SK-N-SH (cell line): ENCODE data around the gene CDH4. TPM values are rescaled to one million over a fixed set of nuclear protein-coding genes. Genes with fewer than 3 reads are reported as not detected.

ENCODE experiments used
- CTCF ChIA-PET: fragments of 300-600, 350-600 bp; formaldehyde crosslinking; extraction: SDS; loops from one replicate; lab custom pipeline; 2021; lab: Yijun Ruan, JAX
- POLR2A ChIA-PET: fragments of 350-600 bp; sonication (Branson Sonifier 250); formaldehyde crosslinking; extraction: SDS; loops from one replicate; lab custom pipeline; 2020; ENCODE audit warnings: antibody characterized with exemption, inconsistent platforms; lab: Yijun Ruan, JAX
- DNase-seq: peaks from one replicate; pipeline ENCODE4 v3.0.0; 2012
- H2AFZ ChIP-seq: fragments of 200-600 bp; sonication (generic); 2 replicates; pipeline ENCODE4 v1.8.1; 2016; ENCODE audit warnings: antibody characterized with exemption, mild to moderate bottlenecking, low read depth
- H3F3A ChIP-seq: fragments of 200-600 bp; sonication (generic); replicated peaks from 2 replicates; pipeline ENCODE3; 2016; ENCODE audit warnings: antibody characterized with exemption, mild to moderate bottlenecking; ENCODE audit not compliant: insufficient read depth
- H3K27ac ChIP-seq, 2 experiments: fragments of 200-500 bp in 1 of 2; fragments of 200-600 bp in 1 of 2; sonication (Bioruptor generic) in 1 of 2; sonication (generic), shearing (Covaris generic) in 1 of 2; 2 replicates each; pipeline versions ENCODE4 v1.5.1 to v1.6.1; 2014 to 2016; ENCODE audit warnings: low read depth in 2 of 2, inconsistent platforms in 1 of 2, low read length in 1 of 2, mild to moderate bottlenecking in 1 of 2, mixed read lengths in 1 of 2
- H3K27me3 ChIP-seq: fragments of 200-600 bp; sonication (generic), shearing (Covaris generic); 2 replicates; pipeline ENCODE4 v1.6.1; 2016; ENCODE audit warnings: mixed run types; ENCODE audit not compliant: insufficient read depth
- H3K36me3 ChIP-seq, 2 experiments: fragments of 200-500 bp in 1 of 2; fragments of 200-600 bp in 1 of 2; sonication (Bioruptor generic) in 1 of 2; sonication (generic) in 1 of 2; replicated peaks in 1 of 2; 2 replicates each; pipeline versions ENCODE3 to v1.5.1; 2014 to 2016; ENCODE audit warnings: low read length in 1 of 2, mild to moderate bottlenecking in 1 of 2; ENCODE audit not compliant: insufficient read depth in 2 of 2, control insufficient read depth in 1 of 2
- H3K4me1 ChIP-seq, 2 experiments: fragments of 200-500 bp in 1 of 2; fragments of 200-600 bp in 1 of 2; sonication (Bioruptor generic) in 1 of 2; sonication (generic), shearing (Covaris generic) in 1 of 2; 2 replicates each; pipeline versions ENCODE4 v1.5.1 to v1.6.1; 2014 to 2016; ENCODE audit warnings: low read depth in 1 of 2, low read length in 1 of 2, mixed run types in 1 of 2; ENCODE audit not compliant: insufficient read depth in 2 of 2, control insufficient read depth in 1 of 2
- H3K4me2 ChIP-seq: fragments of 200-600 bp; sonication (generic), shearing (Covaris generic); 2 replicates; pipeline ENCODE4 v1.6.1; 2017; ENCODE audit warnings: mixed run types
- H3K4me3 ChIP-seq, 2 experiments: fragments of 200-500 bp in 1 of 2; fragments of 200-600 bp in 1 of 2; sonication (Bioruptor generic) in 1 of 2; sonication (generic), shearing (Covaris generic) in 1 of 2; 2 replicates each; pipeline versions ENCODE4 v1.5.1 to v1.8.1; 2014 to 2016; ENCODE audit warnings: low read depth in 2 of 2, inconsistent platforms in 1 of 2, low read length in 1 of 2, mild to moderate bottlenecking in 1 of 2, mixed read lengths in 1 of 2, moderate library complexity in 1 of 2
- H3K79me2 ChIP-seq: fragments of 200-600 bp; sonication (generic); 2 replicates; pipeline ENCODE4 v1.8.1; 2017; ENCODE audit warnings: mild to moderate bottlenecking; ENCODE audit not compliant: insufficient read depth
- H3K9ac ChIP-seq: fragments of 200-600 bp; sonication (generic); 2 replicates; pipeline ENCODE4 v1.6.1; 2017; ENCODE audit warnings: mixed run types
- H3K9me2 ChIP-seq: fragments of 200-600 bp; sonication (generic); 2 replicates; pipeline ENCODE4 v1.6.1; 2017; ENCODE audit warnings: mixed run types
- H3K9me3 ChIP-seq: fragments of 200-600 bp; sonication (generic); 2 replicates; pipeline ENCODE4 v1.6.1; 2017; ENCODE audit warnings: mixed run types, mild to moderate bottlenecking, moderate library complexity
- H4K20me1 ChIP-seq: fragments of 200-600 bp; sonication (generic); 2 replicates; pipeline ENCODE4 v1.6.1; 2017; ENCODE audit warnings: mild to moderate bottlenecking, mixed run types; ENCODE audit not compliant: insufficient read depth
- CHD2 ChIP-seq: fragments of 150-350 bp; IDR thresholded peaks from 2 replicates; pipeline ENCODE4 v1.6.1; 2018; ENCODE audit warnings: low read length; ENCODE audit not compliant: partially characterized antibody
- EP300 ChIP-seq, 2 experiments: IDR thresholded peaks; 2 replicates each; pipeline versions ENCODE4 v1.4.0 to v1.6.1; 2012; ENCODE audit warnings: borderline replicate concordance in 1 of 2, low read depth in 1 of 2, low read length in 1 of 2
- EZH2phosphoT487 ChIP-seq: fragments of 200-600 bp; sonication (generic); IDR thresholded peaks from 2 replicates; pipeline ENCODE4 v1.6.1; 2017; ENCODE audit warnings: low read depth, mixed run types, mild to moderate bottlenecking, antibody characterized with exemption, moderate library complexity, borderline replicate concordance
- FOXM1 ChIP-seq: IDR thresholded peaks from 2 replicates; pipeline ENCODE4 v1.4.0; 2012; ENCODE audit warnings: low read depth, mild to moderate bottlenecking
- IRF3 ChIP-seq: fragments of 150-350 bp; IDR thresholded peaks from 2 replicates; pipeline ENCODE4 v1.6.1; 2016; ENCODE audit warnings: mild to moderate bottlenecking, low read depth, low read length
- MAX ChIP-seq: IDR thresholded peaks from 2 replicates; pipeline ENCODE4 v1.4.0; 2012; ENCODE audit warnings: low read depth
- NRF1 ChIP-seq: IDR thresholded peaks from 2 replicates; pipeline ENCODE4 v1.6.1; 2012; ENCODE audit warnings: low read depth, mild to moderate bottlenecking, low read length
- PBX3 ChIP-seq: IDR thresholded peaks from 2 replicates; pipeline ENCODE4; 2012
- REST ChIP-seq: IDR thresholded peaks from 2 replicates; pipeline ENCODE4 v1.6.1; 2012; ENCODE audit warnings: mild to moderate bottlenecking, low read depth, low read length, moderate library complexity
- SIN3A ChIP-seq: IDR thresholded peaks from 2 replicates; pipeline ENCODE4 v1.6.1; 2012; ENCODE audit warnings: low read depth, mild to moderate bottlenecking, low read length, moderate library complexity, borderline replicate concordance
- SMC3 ChIP-seq: IDR thresholded peaks from 2 replicates; pipeline ENCODE4 v1.6.1; 2012; ENCODE audit warnings: low read depth, low read length, improper control_type of control experiment
- TAF1 ChIP-seq: IDR thresholded peaks from 2 replicates; pipeline ENCODE4 v1.6.1; 2012; ENCODE audit warnings: low read depth, mild to moderate bottlenecking, low read length, moderate library complexity, borderline replicate concordance
- TEAD4 ChIP-seq: IDR thresholded peaks from 2 replicates; pipeline ENCODE4 v1.4.0; 2012; ENCODE audit warnings: mild to moderate bottlenecking, borderline replicate concordance; ENCODE audit not compliant: insufficient read depth
- USF1 ChIP-seq: IDR thresholded peaks from 2 replicates; pipeline ENCODE4 v1.4.0; 2012; ENCODE audit warnings: low read depth, borderline replicate concordance
- USF2 ChIP-seq: fragments of 150-350 bp; IDR thresholded peaks from 2 replicates; pipeline ENCODE4 v1.6.1; 2017; ENCODE audit warnings: antibody characterized with exemption, low read length, low read depth, borderline replicate concordance
- WGBS: methylation state at CpG from one replicate; pipeline ENCODE4 v1.1.6; 2017; ENCODE audit warnings: low lambda C conversion rate; 5-methylcytosine and 5-hydroxymethylcytosine counted together
- polyA plus RNA-seq, 3 experiments: library from polyadenylated mRNA; depleted of rRNA; stranded (reverse); fragments of >200 nt; gene quantifications; 2 replicates each; pipeline ENCODE4 v1.2.3, GENCODE V29; 2012

The CDH4 gene
- polyA plus RNA-seq, 1 of the 3 experiments (the other 2 are of a cell fraction) = not detected

- DNase-seq = no peak
- H3K36me3 ChIP-seq = no peaks in the 10 kb centered on the region
- POLR2A ChIA-PET = no interaction called here
- no peak overlapping the region for H3K27ac ChIP-seq
- H3K4me1 ChIP-seq = peaks cover 0 to 7% of the 10 kb centered on the region in 2 experiments; a peak in 1 of 4 replicates
- H3K27me3 ChIP-seq = no peaks in the 10 kb centered on the region
- H3K79me2 ChIP-seq = no peaks in the 10 kb centered on the region
- H3K4me3 ChIP-seq = no peak overlapping the region
- H3K4me2 ChIP-seq = no peak overlapping the region
- H3F3A ChIP-seq = no peaks in the 10 kb centered on the region
- H2AFZ ChIP-seq = no peak overlapping the region
- no peaks in the 10 kb centered on the region for H3K9me2 ChIP-seq
- H4K20me1 ChIP-seq = no peaks in the 10 kb centered on the region
- 46% methylated on average over 5 of the region's 5 CpGs for WGBS
- H3K9me3 ChIP-seq = no peaks in the 10 kb centered on the region
- CTCF ChIA-PET = interaction anchor here (1.0 kb wide), 1 partner anchor 455 kb away, joined by 3 read pairs; no protein-coding TSS in a partner anchor
- no peak overlapping the region for H3K9ac ChIP-seq
- no peak for TF ChIP-seq TAF1
- no peak for TF ChIP-seq NRF1
- TF ChIP-seq FOXM1 = no peak
- no peak for TF ChIP-seq IRF3
- TF ChIP-seq REST = no peak
- TF ChIP-seq SMC3 = no peak
- TF ChIP-seq USF2 = no peak
- no peak for TF ChIP-seq SIN3A
- TF ChIP-seq MAX = no peak
Observed at GRCh38 chr20:61441537-61441936, 189.5 kb downstream of the CDH4 start.

GRCh38 chr20:61442075-61442670, 190.1 kb downstream of the CDH4 start:
- Histone ChIP-seq H3K27me3 (no peaks in the 10 kb centered on the region), H3K9ac (no peak overlapping the region), H3K4me1 (peaks cover 0 to 7% of the 10 kb centered on the region in 2 experiments; a peak in 1 of 4 replicates), H3K4me2 (no peak overlapping the region), H3K79me2 (no peaks in the 10 kb centered on the region), H2AFZ (no peak overlapping the region), H3K9me2 (no peaks in the 10 kb centered on the region), H3K9me3 (no peaks in the 10 kb centered on the region), H3K27ac (no peak overlapping the region), H4K20me1 (no peaks in the 10 kb centered on the region), H3F3A (no peaks in the 10 kb centered on the region), H3K4me3 (no peak overlapping the region), H3K36me3 (no peaks in the 10 kb centered on the region)
- TF ChIP-seq FOXM1 (no peak), CHD2 (no peak), USF1 (no peak), TEAD4 (no peak), EZH2phosphoT487 (no peak), EP300 (IDR thresholded peaks at IDR 0.05; ENCODE audit: borderline replicate concordance in 1 of 2, low read depth in 1 of 2, low read length in 1 of 2) (no peak), PBX3 (no peak), SIN3A (no peak)
- no peak for DNase-seq
- POLR2A ChIA-PET = no interaction called here
- CTCF ChIA-PET = interaction anchor here (1.0 kb wide), 1 partner anchor 454 kb away, joined by 3 read pairs; no protein-coding TSS in a partner anchor
- WGBS = 50% methylated on average over 13 of the region's 13 CpGs
